ENCODE results near the gene TMX4.

GRCh38 chr20:7980332-7981046 is 39.1 kb downstream of the TMX4 start:
- TF ChIP-seq USF2 (IDR thresholded peaks at IDR 0.05; ENCODE audit: low read depth, low read length) (no peak), CTCF (conservative IDR thresholded peaks at IDR 0.05; ENCODE audit: low read depth, low read length) (peak; percentile 57), POLR2A (IDR thresholded peaks at IDR 0.05; ENCODE audit: low read depth, low read length) (no peak), MXI1 (IDR thresholded peaks at IDR 0.05; ENCODE audit: borderline replicate concordance, low read depth, low read length) (no peak), RCOR1 (IDR thresholded peaks at IDR 0.05; ENCODE audit: insufficient replicate concordance, low read length) (no peak), MAZ (IDR thresholded peaks at IDR 0.05; ENCODE audit: borderline replicate concordance, low read depth, low read length) (no peak), FOS (IDR thresholded peaks at IDR 0.05; ENCODE audit: low read depth, low read length) (no peak), RAD21 (IDR thresholded peaks at IDR 0.05; ENCODE audit: low read length) (peak; percentile 48), CHD1 (IDR thresholded peaks at IDR 0.05; ENCODE audit: low read depth, low read length) (no peak), RFX5 (IDR thresholded peaks at IDR 0.05; ENCODE audit: low read depth, low read length) (no peak), BHLHE40 (IDR thresholded peaks at IDR 0.05; ENCODE audit: low read depth, low read length) (no peak), ELK1 (IDR thresholded peaks at IDR 0.05; ENCODE audit: borderline replicate concordance, low read depth, low read length) (no peak), CEBPB (IDR thresholded peaks at IDR 0.05; ENCODE audit: low read depth, low read length) (peak; percentile 88), SMC3 (IDR thresholded peaks at IDR 0.05; ENCODE audit: low read depth, low read length) (peak; percentile 64)

Data from IMR-90 (cell line).